GM21576 (cell line): Measurements from ENCODE around the gene DHCR24.
A peak's percentile ranks its signal among the peaks of the same experiment; 100 is the strongest.
"Not testable (repeated sequence)": the region's sequence is repeated elsewhere in the genome, so short reads cannot be mapped to it uniquely, and the experiment has no call there.

Source experiments
- ATAC-seq: cut with Tn5 transposase; IDR thresholded peaks from one replicate; pipeline ENCODE4 v1.9.1; 2021; ENCODE audit warnings: mild to moderate bottlenecking, moderate library complexity; ENCODE audit not compliant: unreplicated experiment

The DHCR24 gene

DNA sequence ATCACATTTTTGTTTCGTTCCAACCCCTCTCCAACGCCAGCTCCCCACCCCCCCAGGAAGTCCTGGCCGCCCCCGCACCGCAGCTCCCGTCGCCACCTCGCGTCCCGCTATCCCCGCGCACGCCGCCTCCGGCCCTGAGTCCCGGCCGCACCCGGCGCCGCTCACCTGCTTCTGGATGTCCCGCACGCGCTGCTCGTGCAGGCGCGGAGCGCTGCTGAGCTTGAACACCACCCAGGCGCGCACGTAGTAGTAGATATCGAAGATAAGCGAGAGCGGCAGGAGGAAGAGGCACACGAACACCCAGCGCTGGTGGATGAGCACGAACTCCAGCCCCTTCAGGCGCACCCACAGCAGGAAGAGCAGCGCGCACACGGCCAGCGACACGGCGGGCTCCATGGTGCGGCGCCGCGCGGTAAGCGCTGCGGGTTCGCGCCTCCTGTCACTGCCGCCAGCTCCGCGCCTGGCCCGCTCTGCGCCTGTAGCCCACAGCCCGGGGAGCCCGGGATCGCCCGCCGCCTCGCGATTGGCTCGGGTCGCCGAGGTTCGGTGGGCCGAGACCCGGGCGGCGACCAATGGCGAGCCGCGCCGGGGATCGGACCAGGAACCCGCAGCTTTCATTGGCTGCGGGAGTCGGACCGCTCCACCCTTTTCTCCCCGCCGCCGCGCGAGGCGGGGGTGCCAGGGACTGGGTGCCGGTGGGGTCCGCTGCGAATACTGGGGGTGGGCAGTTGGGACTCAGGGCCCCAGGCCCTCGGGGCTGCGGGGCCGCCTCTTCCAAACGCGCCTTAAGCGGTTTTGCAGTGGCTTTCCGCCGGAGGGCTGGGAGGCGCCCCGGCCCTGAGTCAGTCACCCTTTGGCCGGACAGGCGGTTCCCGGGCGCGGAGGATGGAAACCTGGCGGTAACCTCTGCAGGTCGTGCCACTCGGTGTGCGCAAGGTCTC is at the start of gene DHCR24:
TSS of gene DHCR24 (minus strand) at position 472 of the 941 bp plus-strand sequence. CDS start at position 396, 76 bp downstream.
- peak; percentile 89 for ATAC-seq

- ATAC-seq, result no peak
These were observed 49.8 kb upstream of the DHCR24 start for GRCh38 chr1:54936791-54937190.

DNA sequence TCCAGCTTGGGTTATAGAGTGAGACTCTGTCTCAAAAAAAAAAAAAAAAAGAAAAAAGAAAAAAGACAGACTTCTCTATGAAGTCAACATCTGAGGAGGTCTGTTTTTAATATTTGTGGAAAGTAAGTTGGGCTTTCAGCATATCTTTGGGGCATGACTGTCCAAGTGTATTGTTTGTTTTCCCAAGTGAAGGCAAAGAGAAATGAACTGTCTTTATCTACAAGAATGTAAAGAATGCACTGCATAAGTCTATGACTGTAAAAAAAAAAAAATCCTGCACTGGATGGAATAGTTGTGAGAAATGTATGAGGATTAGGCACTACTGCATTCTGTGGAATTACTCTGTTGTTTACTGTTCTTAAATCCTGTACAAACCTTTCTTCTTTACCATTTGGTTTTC is 47.9 kb upstream of the DHCR24 start:
- no peak for ATAC-seq

- not testable (repeated sequence) for ATAC-seq
These were observed 47.1 kb upstream of the DHCR24 start for GRCh38 chr1:54934081-54934480.

DNA sequence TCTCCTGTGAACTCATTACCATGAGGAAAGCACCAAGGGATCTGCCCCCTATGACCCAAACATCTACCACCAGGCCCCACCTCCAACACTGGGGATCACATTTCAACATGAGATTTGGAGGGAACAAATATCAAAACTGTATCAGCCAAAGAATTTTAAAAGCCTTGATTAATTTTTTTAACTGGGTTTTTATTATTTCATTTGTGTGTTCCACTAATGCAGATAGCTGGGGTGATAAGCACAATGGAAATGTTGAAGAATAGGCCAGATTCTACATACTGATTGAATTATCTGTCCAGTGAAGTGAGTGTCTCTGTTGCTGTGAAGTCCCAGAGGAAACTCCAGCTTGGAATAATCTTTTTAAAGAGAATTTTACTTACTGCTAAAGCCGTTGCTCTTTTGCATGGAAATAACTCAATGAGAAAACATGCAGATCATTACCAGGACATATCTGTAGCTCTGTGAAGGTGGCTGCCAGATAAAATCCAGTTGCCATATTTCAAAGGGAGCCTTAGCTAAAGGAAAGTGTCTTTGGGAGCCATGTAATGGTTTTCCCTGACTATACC is 44.4 kb upstream of the DHCR24 start:
- no peak for ATAC-seq

DNA sequence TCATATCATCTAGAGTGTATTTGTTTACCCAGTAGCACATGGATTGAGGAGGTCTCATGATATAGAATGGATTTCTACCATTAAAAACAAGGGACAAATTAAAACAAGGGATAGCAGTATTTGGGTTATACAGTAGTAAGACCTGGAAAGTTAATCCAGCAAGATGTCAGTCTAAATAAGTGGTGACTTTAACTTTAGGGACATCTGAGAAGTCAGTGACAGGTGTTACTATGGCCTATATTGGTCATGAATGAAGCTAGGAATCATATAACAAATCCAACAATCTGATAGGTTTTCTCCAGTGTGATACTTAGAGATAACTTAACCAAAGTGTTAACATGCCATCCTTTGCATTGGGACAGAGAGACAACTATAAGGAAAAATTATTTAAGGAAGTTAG is 42.7 kb upstream of the DHCR24 start:
- no peak for ATAC-seq

- ATAC-seq, result no peak
These were observed 41.3 kb upstream of the DHCR24 start for GRCh38 chr1:54928327-54928726.

DNA sequence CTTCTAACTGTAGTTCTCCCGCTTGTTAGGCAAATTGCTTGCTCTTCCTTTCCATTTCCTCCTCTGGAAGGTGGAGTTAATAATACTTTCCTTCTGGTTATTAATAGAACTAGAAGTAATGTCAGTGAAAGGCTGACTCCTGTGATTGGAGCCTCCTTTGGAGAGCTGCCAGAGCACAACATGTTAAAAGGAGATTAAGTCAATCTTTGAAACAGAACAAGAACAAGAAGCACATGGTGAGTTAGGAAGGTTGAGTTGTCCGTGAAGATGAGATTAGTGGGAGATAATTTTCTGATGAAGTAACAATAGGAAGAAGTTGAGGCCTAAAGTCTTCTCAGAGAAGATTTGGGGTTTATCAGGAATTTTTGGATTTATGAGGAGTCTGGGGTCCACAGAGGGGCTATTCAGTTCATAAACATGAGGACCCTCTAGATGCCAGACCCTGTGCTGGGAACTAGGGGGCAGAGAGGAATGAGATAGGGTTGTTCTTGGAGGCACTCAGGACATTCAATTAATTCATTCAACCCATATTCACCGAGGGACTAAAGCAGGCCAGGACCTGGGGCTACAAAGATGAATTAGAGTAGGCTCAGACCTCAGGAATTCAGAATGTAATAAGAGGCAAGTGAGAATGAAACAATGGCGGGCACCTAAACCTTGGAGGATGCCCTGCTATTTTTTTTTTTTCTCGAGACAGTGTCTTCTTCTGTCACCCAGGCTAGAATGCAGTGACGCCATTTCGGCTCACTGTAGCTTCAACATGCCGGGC is 40.7 kb upstream of the DHCR24 start:
- ATAC-seq, result no peak

DNA sequence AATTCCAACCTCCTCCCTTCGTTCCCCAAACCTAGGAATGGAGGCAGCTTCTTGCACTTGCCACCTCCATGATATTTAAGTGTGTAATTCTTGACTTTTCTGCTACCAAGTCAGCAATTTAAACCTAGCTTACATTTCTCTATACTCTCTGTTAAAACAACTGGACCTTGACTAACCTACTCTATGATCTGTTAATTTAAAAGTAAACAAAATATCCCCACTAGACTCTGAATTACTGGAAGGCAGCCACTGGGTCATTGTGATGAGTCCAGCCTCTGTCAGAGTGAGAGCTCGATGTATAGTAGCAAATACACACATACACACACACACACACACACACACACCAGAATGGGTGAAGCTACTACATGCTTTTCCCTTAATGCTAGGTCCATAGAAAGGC is 40.0 kb upstream of the DHCR24 start:
- ATAC-seq, result no peak

DNA sequence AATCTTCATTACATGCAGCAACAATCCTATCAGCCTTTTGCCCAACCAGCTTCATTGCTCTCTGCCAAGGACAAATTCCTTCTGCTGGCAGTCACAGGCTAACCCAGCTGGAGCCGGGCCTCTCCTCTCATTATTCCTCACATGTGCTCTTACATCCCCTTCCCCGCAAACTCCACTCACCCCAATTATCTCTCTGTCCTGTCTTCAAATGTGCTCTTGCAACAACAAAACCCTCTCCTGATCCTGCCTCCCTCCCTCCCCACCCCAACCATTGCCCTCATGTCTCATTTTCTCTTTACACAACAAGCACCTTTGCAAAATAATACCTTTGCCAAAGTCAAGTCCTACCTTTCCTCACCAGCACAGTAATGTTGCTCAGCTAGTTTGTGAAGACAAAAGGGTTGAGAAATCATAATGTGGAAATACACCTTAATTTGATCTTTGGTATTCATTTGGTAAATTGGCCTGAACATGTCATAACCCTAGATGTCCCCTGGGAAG is 36.0 kb upstream of the DHCR24 start:
- ATAC-seq, result no peak

- ATAC-seq, result no peak
These were observed 35.2 kb upstream of the DHCR24 start for GRCh38 chr1:54922040-54922761.

DNA sequence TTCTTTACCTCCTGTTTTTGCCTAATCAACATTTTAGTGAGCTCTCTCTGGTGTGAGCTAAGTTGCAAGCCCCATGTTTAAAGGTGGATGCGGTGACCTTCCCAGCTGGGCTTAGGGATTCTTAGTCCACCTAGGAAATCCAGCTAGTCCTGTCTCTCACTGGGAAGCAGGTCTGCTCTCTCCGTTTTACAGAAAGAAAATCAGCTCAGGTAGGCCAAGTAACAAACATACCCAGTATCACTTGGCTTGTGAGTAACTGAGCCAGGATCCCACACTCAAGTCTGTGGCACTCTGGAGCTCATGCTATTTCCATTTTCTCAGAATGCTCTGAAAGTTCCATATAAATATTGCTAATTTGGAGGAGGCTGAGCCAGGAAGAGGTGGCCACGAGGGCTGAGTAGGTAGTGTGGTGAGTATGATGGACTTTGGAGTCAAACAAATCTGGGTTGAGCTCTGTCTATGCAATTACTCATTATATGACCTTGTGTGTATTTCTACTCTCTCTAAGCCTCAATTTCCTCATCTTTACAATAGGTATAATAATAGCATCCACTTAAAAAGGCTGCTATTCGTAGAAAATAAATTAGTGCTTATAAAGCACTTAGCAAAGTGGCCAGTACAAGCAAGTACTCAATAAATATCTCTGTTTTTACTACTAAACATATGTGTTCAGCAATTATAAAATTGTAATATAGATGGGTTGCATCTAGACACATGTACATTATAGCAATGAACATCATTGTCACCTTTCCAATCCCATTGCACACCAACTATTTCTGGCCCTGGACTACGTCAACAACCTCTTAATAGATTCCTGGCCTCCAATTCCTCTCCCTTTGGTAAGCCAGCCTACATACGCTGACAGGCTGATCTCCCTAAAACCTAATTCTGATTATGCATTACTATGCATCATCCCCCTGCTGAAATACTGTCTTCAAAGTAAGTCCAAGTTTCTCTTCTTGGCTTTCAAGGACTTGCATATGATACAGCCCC is 32.7 kb upstream of the DHCR24 start:
- ATAC-seq, result no peak

- not testable (repeated sequence) for ATAC-seq
These were observed 24.1 kb upstream of the DHCR24 start for GRCh38 chr1:54911076-54911475.

DNA sequence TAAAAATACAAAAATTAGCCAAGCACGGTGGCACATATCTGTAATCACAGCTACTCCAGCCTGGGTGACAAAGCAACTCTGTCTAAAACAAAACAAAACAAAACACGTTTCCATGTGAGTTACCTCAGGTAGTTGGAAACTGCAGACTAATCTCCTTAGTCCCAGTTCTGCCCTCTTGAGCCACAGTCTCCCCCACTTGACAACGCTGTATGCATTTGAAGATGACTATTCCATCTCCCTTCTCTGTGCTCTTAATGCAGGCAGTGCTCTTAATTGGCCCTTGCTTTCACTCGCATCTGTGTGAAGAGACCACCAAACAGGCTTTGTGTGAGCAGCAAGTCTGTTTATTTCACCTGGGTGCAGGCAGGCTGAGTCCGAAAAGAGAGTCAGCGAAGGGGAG is 19.6 kb upstream of the DHCR24 start:
- ATAC-seq, result no peak

DNA sequence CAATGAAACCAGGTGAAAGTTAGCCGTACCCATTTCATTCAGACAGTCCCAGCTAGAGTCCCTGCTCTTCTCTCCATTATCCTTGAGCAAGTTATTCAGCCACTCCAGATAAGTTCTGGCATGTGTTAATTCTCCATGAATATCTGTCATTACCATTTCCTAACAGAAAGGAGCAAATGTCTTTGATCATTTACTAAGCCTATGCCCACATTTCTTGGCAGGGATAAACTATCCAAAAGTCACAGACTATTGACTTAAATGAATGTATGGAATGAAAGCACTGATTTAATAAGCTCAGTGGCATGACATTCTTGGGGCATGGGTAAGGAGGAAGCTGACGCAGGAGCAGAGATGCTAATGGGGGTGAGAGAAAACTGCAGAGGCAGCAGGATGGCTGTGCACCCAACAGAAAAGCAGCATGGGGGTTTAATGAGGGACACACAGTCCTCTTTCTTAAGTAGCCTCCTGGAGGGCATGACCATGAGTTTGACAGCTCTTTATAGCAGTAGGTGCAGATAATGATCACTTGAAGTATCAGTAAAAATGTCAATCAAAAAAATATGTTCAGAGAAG is 17.6 kb upstream of the DHCR24 start:
- ATAC-seq, result no peak

DNA sequence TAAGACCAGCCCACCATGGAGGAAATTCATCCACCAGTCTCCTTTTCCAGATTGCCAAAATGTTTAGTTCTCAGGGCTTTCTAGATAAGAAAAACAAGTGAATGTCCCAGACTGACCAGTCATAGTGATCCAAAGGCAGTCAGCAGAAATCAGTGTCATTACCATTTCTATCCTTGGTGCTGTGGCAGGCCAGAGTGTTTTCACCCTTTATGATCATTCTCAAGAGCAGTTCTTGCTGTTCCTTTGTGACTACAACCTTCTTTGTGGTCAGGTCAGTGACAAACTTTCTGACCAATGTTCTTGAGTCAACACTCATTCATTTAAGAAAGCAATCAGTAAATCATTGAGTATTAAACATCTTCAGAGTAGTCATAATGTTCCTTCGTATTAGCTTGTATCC is 7.3 kb upstream of the DHCR24 start:
- ATAC-seq, result no peak

- no peak for ATAC-seq
These were observed 5.6 kb upstream of the DHCR24 start for GRCh38 chr1:54892586-54892985.

DNA sequence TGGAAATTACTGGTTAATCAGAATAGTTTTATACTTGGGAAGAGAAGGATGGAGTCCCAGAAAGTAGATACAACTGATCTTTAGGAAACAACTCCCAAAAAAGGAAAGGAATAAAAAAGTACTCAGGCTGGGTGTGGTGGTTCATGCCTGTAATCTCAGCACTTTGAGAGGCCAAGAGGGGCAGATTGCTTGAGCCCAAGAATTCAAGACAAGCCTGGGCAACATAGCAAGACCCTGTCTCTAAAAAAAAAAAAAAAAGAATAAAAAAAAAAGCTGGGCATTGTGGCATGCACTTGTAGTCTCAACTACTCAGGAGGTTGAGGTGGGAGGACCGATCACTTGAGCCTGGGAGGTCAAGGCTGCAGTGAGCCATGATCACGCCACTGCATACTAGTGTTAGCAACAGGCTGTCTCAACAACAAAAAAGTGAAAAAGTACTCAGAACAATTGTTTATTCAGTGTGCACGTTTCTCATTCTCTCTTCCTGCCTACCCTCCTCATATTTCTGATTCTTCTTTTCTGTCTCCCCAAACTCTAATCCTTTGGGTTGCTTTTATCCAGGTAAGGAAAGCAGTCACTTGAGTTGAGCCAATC is 2.2 kb upstream of the DHCR24 start:
- ATAC-seq, result no peak
